Muscle layer of colon (tissue), 2 donors: ENCODE measurements around the gene SUPT3H.
"Not testable (repeated sequence)": the region's sequence is repeated elsewhere in the genome, so short reads cannot be mapped to it uniquely, and the experiment has no call there.

Experiments
- H3K27ac ChIP-seq: one replicate; pipeline ENCODE4 v1.7.0; 2013; ENCODE audit warnings: low read depth, mild to moderate bottlenecking, low read length, moderate library complexity
- H3K27me3 ChIP-seq, 2 donors: one replicate each; pipeline ENCODE4 v1.7.0; 2013; ENCODE audit warnings: low read length in 2 of 2, mild to moderate bottlenecking in 2 of 2; ENCODE audit not compliant: insufficient read depth in 2 of 2, control insufficient read depth in 1 of 2
- H3K36me3 ChIP-seq: one replicate; pipeline ENCODE4 v1.7.0; 2013; ENCODE audit warnings: mild to moderate bottlenecking, low read length; ENCODE audit not compliant: insufficient read depth
- H3K4me1 ChIP-seq: one replicate; pipeline ENCODE4 v1.7.0; 2013; ENCODE audit warnings: mild to moderate bottlenecking, low read length; ENCODE audit not compliant: insufficient read depth
- H3K4me3 ChIP-seq, 2 donors: one replicate each; pipeline ENCODE4 v1.7.0; 2013; ENCODE audit warnings: low read length in 2 of 2, low read depth in 1 of 2, mild to moderate bottlenecking in 1 of 2, moderate library complexity in 1 of 2
- H3K9ac ChIP-seq: one replicate; pipeline ENCODE4 v1.7.0; 2013; ENCODE audit warnings: low read length
- H3K9me3 ChIP-seq: one replicate; pipeline ENCODE4 v1.7.0; 2013; ENCODE audit warnings: mild to moderate bottlenecking, low read length
- donor health status: abdominal sarcoma.
- donor health status: Adenocarcinoma of cecum.

The SUPT3H gene

DNA sequence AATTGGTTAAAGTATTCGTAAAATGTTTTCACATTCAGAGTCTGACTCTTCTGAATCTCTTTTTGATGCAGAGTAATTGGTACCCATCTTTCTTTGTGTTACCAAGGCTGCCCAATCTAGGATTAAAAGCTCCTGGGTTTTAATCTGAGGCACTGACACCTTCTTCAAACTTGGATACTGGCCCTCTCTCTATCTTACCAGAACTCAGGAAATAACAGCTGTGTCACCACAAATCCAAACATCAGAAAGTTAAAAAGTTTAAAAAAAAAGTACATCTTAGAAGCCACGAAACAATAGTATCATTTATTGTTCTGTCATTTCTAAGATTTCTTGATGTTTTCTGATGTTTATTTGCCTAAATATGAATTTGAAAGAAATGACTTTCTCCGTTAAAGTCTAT is 305.1 kb downstream of the SUPT3H start:
- Histone ChIP-seq H3K27me3 (no peaks in the 10 kb centered on the region), H3K9ac (no peak overlapping the region), H3K27ac (no peak overlapping the region), H3K9me3 (no peaks in the 10 kb centered on the region), H3K36me3 (no peaks in the 10 kb centered on the region), H3K4me1 (no peaks in the 10 kb centered on the region), H3K4me3 (no peak overlapping the region)

DNA sequence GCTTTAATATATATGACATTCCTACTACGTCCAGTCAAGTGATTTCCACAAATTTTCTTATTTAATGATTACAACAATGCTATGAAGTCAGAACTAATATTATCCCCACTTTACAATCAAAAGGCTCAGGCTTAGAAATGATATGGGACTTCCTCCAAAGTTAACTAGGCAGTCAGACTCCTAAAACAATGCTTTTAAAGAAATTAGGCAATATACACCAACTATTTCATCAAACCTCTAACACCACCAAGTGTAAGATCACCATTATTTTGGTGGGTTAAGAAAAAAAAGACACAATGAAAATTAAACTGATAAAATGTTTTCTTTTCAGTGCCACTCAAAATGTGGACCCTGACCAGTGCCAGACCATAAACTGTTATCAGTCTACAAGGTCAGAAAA is 305.7 kb downstream of the SUPT3H start:
- no peak overlapping the region for H3K9ac ChIP-seq
- no peaks in the 10 kb centered on the region for H3K4me1 ChIP-seq
- H3K4me3 ChIP-seq: no peak overlapping the region

DNA sequence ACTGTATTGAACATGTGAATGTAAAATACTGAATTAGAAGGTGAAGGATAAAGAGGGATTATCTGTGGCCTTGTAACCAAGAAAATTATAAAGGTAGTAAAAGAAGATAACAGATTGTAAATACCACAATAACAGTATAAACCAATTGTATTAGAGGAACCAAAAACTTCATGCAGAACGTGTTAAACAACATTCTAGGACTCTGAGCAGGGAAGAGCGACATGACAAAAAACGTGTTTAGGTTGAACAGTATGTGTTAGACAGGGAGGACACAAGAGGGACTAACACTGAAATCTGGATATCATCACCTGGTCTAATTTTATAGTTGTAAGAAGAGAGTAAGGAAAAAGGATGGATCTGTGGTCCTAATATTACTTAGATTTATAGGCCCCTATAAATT is 308.6 kb downstream of the SUPT3H start:
- Histone ChIP-seq H3K27ac (no peak overlapping the region), H3K4me1 (no peaks in the 10 kb centered on the region), H3K27me3 (no peaks in the 10 kb centered on the region), H3K9ac (no peak overlapping the region), H3K4me3 (no peak overlapping the region), H3K9me3 (no peaks in the 10 kb centered on the region), H3K36me3 (no peaks in the 10 kb centered on the region)

More for the DNA sequence above, 305.7 kb downstream of the SUPT3H start:
- Histone ChIP-seq H3K27me3 (no peaks in the 10 kb centered on the region), H3K27ac (no peak overlapping the region), H3K9me3 (no peaks in the 10 kb centered on the region), H3K36me3 (no peaks in the 10 kb centered on the region)

DNA sequence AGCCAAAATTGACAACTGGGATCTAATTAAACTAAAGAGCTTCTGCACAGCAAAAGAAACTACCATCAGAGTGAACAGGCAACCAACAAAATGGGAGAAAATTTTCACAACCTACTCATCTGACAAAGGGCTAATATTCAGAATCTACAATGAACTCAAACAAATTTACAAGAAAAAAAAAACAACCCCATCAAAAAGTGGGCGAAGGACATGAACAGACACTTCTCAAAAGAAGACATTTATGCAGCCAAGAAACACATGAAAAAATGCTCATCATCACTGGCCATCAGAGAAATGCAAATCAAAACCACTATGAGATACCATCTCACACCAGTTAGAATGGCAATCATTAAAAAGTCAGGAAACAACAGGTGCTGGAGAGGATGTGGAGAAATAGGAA is 310.3 kb downstream of the SUPT3H start:
- H3K9ac ChIP-seq, H3K27me3 ChIP-seq, H3K4me3 ChIP-seq, H3K27ac ChIP-seq, H3K4me1 ChIP-seq, H3K9me3 ChIP-seq, H3K36me3 ChIP-seq: not testable (repeated sequence)

DNA sequence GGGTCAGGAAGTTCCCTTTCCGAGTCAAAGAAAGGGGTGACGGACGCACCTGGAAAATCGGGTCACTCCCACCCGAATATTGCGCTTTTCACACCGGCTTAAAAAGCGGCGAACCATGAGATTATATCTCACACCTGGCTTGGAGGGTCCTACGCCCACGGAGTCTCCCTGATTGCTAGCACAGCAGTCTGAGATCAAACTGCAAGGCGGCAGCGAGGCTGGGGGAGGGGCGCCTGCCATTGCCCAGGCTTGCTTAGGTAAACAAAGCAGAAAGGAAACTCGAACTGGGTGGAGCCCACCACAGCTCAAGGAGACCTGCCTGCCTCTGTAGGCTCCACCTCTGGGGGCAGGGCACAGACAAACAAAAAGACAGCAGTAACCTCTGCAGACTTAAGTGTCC is 315.1 kb downstream of the SUPT3H start:
- H3K4me3 ChIP-seq, H3K27ac ChIP-seq, H3K9ac ChIP-seq, H3K27me3 ChIP-seq, H3K9me3 ChIP-seq, H3K4me1 ChIP-seq, H3K36me3 ChIP-seq: not testable (repeated sequence)

DNA sequence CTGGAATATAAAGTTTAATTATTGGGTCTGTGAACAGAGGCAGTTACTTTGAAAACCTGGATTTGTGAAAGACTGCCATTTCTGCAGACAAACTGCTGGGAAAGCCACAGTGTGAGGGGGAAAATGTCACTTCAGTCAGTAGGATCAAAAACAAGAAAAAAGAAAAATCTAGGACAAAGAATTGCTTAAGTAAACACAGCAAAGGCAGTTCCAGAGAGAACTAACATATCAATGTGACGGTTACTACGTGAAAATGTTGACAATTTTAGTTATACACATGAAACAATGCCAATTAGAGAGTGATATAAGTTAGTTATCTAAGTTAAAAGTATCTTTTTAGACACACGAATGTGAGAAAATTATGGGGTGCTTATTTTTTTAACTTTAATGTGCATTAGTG is 320.0 kb downstream of the SUPT3H start:
- Histone ChIP-seq H3K27me3 (no peaks in the 10 kb centered on the region), H3K4me3 (no peak overlapping the region), H3K9ac (no peak overlapping the region), H3K36me3 (no peaks in the 10 kb centered on the region), H3K9me3 (no peaks in the 10 kb centered on the region), H3K4me1 (no peaks in the 10 kb centered on the region), H3K27ac (no peak overlapping the region)

DNA sequence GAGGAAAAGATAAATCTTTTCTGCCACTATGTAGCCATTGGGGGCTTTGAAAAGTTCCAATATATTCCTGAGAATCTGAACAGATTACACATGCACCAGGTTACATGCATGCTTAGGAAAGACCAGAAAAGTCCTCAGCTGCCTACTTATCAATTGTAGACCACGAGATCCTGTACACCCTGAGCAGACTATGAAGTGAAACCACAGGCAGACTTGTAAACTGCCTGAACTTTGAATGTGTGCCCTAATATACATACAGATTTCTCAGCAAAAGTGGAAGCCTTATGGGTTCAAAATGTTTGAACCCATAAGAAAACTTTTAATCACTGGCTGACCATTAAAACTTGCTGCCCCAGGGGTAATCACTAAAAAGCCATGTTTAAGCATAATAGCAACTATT is 323.1 kb downstream of the SUPT3H start:
- Histone ChIP-seq H3K36me3 (no peaks in the 10 kb centered on the region), H3K27ac (no peak overlapping the region), H3K4me3 (no peak overlapping the region), H3K9me3 (no peaks in the 10 kb centered on the region), H3K9ac (no peak overlapping the region), H3K4me1 (no peaks in the 10 kb centered on the region), H3K27me3 (no peaks in the 10 kb centered on the region)

DNA sequence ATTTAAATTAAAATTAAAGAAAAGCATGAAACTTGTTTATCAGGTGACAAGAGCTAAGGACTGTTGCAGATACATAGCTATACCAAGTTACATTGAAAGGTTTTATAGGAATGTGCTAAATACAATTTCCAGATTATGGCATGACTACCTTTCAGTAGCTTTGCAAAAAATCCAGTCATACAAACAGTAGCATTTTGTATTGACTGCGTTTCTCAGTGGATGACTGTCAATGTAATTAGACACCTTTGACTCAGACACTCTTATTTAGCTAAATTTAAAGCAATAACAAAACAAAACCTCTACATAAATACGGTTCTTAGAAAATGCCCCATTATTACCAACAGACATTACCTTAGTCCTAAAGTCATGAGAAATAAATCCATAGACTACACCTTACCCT is 325.4 kb downstream of the SUPT3H start:
- Histone ChIP-seq H3K4me1 (no peaks in the 10 kb centered on the region), H3K9me3 (no peaks in the 10 kb centered on the region), H3K36me3 (no peaks in the 10 kb centered on the region), H3K4me3 (no peak overlapping the region), H3K9ac (no peak overlapping the region), H3K27me3 (no peaks in the 10 kb centered on the region), H3K27ac (no peak overlapping the region)

DNA sequence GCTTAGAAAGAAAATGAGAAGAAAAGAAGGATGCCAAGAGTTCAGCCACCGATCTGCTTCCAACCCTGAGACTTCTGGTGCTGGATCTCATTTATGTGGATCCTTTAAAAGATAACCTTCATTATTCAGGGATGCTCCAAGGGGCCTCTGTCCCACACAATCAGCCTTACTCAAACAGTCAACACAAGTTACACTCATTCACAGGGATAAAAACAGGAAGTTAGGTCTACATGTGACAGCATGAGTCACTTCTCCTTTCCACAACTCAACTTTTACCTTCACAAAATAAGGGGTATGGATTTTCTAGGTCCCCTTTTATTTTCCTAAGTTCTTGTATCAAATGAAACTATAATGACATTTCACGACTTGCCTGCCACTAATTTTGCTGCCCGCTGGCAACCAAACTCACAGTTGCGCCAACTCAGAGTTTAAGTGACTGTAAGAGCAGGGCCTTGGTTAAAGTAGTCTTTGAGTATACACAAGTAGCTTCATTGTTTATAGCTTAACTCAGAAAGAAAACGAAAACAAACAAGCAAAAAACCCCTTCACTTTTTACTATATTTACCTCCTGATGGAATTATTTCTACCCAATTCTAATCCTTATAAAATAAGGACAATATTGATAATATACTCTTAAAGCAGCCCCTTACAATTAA is 328.4 kb downstream of the SUPT3H start:
- Histone ChIP-seq H3K27me3 (no peaks in the 10 kb centered on the region), H3K4me3 (no peak overlapping the region), H3K9me3 (no peaks in the 10 kb centered on the region), H3K9ac (no peak overlapping the region), H3K27ac (no peak overlapping the region), H3K36me3 (no peaks in the 10 kb centered on the region), H3K4me1 (no peaks in the 10 kb centered on the region)

DNA sequence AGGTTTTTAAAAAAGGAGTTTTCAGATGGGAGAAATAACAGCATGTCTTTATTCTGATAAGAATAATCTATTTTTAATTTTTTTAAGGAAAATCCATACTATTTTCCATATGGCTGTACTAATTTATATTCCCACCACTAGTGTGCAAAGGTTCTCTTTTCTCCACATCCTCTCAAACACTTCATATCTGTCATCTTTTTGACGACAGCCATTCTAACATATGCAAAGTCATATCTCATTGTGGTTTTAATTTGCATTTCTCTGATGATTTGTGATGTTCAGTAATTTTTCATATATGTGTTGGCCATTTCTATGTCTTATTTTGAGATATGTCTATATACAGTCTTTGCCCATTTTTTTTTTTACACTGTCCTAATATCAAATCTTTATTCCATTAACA is 330.2 kb downstream of the SUPT3H start:
- H3K4me1 ChIP-seq: no peaks in the 10 kb centered on the region
- no peak overlapping the region for H3K9ac ChIP-seq
- H3K27me3 ChIP-seq: no peaks in the 10 kb centered on the region

DNA sequence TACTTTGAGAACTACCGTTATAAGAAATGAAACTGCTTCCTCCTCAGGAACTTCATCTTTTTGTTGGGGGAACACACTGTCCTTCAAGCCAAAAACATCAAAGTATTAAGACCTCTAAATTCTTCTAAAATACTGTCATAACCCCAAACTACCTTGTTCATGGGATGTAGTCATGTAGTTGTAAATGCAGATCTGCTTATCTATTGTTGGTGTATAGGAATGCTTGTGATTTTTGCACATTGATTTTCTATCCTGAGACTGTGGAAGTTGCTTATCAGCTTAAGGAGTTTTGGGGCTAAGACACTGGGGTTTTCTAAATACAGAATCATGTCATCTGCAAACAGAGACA is 332.5 kb downstream of the SUPT3H start:
- H3K9me3 ChIP-seq: no peaks in the 10 kb centered on the region
- H3K27ac ChIP-seq: no peak overlapping the region
- no peak overlapping the region for H3K4me3 ChIP-seq
- H3K27me3 ChIP-seq: no peaks in the 10 kb centered on the region
- no peaks in the 10 kb centered on the region for H3K4me1 ChIP-seq
- H3K9ac ChIP-seq: no peak overlapping the region
- H3K36me3 ChIP-seq: no peaks in the 10 kb centered on the region

More for the DNA sequence above, 330.2 kb downstream of the SUPT3H start:
- Histone ChIP-seq H3K9me3 (no peaks in the 10 kb centered on the region), H3K4me3 (no peak overlapping the region), H3K36me3 (no peaks in the 10 kb centered on the region), H3K27ac (no peak overlapping the region)

DNA sequence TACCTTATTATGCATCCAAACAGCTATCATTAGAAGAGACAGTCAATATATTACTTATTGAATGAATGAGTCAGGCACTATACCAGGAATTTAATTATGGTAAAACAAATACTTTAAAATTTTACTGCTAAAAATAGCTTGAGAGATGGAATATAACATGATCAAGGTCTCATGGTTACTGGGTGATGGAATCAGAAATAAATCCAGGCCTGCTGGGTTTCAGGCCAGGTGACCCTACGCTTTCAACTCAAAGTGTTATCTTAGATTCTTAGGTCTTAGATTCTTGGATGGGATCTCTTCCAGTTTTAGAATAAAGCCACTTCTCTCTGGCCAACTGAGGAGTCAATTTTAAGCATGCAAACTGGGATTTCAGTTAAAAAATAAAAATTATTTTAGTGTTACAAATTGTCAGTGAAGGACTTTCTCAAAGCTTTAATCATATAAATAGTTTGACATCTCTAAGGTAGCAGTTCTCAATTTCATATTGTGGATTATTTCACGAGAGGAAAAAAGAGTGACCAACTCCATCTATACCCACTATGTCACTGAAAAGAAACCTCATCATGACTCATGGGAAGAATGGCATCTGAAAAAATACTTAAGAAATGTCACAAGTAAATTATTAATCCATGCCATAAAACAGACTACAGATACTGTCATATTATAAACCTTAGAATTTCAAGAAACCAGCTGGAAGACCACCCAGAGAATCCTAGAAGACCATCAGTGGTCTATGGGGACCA is 333.1 kb downstream of the SUPT3H start:
- Histone ChIP-seq H3K4me3 (no peak overlapping the region), H3K4me1 (no peaks in the 10 kb centered on the region), H3K27me3 (no peaks in the 10 kb centered on the region), H3K9me3 (no peaks in the 10 kb centered on the region), H3K9ac (no peak overlapping the region), H3K27ac (no peak overlapping the region), H3K36me3 (no peaks in the 10 kb centered on the region)
